GM18507 (cell line): ENCODE data around the gene TPSB2.
"Not testable (repeated sequence)": the region's sequence is repeated elsewhere in the genome, so short reads cannot be mapped to it uniquely, and the experiment has no call there.

Experiments
- DNase-seq: peaks from one replicate; pipeline ENCODE4 v3.0.0; 2011; ENCODE audit warnings: low read depth; ENCODE audit not compliant: insufficient read length; ENCODE audit errors: extremely low spot score
- FAIRE-seq: peaks from 2 replicates; lab custom pipeline; 2011; peaks lifted over from hg19 to GRCh38; lab: Jason Lieb, UNC

Gene TPSB2

DNA sequence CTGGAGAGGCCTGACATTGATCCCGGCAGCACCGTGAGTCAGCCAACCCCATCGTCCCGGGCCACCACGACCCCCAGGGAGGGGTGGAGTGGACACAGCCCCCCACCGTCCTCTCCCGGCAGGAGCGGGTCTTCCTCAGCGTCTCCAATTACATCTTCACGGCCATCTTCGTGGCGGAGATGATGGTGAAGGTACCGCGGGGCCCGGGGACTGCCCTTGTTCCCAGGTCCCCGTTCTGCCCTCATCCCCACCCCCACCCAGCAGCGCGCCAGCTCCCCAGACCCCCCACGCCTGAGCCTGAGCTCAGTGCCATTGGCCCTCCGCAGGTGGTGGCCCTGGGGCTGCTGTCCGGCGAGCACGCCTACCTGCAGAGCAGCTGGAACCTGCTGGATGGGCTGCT, 19.5 kb downstream of the TPSB2 start:
- DNase-seq: no peak
- no peak for FAIRE-seq

GRCh38 chr16:1209081-1209480, 20.9 kb downstream of the TPSB2 start:
- FAIRE-seq: no peak
- no peak for DNase-seq

DNA sequence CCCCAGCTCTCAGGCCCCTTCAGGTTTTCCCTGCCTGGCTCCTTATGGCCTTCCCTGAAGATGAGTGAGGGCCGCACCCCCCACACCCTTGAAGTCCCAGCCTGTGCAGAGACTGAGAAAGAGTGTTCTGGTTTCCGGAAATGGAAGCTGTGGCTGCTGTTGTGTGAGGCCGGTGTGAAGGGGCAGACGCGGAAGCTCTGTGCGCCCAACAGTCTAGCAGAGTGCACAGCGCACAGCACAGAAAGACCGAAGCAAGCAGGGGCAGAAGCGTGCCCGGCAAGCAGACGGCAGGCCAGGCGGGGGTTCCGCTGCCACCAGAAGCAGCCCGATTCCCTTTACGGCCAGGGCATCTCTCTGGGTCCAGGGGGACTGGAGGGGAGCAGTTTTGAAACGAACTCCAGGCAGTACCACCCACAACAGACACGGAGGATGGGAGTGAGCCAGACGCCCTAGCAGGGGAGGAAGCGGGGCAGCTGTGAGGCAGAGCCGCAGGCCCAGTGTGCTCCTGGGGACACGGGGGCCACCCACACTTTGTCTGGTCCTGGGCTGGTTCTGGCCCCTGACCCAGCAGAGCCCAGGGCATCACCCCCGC, 21.6 kb downstream of the TPSB2 start:
- FAIRE-seq (no peak), DNase-seq (no peak)

GRCh38 chr16:1206786-1207185, 23.2 kb downstream of the TPSB2 start:
- DNase-seq: no peak
- FAIRE-seq: no peak

GRCh38 chr16:1206326-1206725, 23.7 kb downstream of the TPSB2 start:
- FAIRE-seq (no peak), DNase-seq (no peak)

DNA sequence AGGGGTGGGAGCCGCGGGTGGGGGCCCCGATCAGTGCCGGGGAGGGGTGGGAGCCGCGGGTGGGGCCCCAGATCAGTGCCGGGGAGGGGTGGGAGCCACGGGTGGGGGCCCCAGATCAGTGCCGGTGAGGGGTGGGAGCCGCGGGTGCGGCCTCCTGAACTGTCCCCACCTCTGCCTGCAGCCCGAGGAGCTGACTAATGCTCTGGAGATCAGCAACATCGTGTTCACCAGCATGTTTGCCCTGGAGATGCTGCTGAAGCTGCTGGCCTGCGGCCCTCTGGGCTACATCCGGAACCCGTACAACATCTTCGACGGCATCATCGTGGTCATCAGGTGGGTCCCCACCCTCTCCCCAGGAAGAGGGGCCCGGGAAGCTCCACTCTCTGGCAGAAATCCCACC, 25.1 kb downstream of the TPSB2 start:
- FAIRE-seq: no peak
- DNase-seq: no peak

DNA sequence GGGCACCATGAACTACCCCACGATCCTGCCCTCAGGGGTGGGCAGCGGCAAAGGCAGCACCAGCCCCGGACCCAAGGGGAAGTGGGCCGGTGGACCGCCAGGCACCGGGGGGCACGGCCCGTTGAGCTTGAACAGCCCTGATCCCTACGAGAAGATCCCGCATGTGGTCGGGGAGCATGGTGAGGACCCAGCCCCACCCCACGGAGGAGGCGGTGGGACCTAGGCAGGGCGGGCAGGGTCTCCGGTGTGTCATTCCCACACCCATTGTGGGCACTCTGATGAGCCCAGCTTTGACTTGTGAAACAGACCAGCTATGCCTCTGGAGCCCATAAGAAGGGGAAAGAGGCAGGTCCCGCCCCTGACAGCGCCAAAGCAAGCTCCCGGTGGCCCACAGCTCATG, 27.7 kb downstream of the TPSB2 start:
- FAIRE-seq (no peak), DNase-seq (no peak)

DNA sequence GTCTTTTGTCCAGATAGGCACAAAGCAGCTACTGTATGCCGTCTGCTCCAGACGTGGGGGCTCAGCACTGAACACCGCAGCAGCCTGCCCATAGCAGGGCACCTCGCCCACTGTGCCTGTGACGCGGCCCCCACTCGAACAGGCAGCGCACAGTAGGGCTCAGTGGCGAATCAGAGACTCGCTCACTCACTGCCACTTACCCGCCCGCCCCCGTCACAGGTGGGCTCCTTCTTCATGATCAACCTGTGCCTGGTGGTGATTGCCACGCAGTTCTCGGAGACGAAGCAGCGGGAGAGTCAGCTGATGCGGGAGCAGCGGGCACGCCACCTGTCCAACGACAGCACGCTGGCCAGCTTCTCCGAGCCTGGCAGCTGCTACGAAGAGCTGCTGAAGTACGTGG, 28.5 kb downstream of the TPSB2 start:
- FAIRE-seq (no peak), DNase-seq (no peak)

- DNase-seq: no peak
- FAIRE-seq: no peak
Measured at GRCh38 chr16:1200014-1200627, 29.9 kb downstream of the TPSB2 start.

DNA sequence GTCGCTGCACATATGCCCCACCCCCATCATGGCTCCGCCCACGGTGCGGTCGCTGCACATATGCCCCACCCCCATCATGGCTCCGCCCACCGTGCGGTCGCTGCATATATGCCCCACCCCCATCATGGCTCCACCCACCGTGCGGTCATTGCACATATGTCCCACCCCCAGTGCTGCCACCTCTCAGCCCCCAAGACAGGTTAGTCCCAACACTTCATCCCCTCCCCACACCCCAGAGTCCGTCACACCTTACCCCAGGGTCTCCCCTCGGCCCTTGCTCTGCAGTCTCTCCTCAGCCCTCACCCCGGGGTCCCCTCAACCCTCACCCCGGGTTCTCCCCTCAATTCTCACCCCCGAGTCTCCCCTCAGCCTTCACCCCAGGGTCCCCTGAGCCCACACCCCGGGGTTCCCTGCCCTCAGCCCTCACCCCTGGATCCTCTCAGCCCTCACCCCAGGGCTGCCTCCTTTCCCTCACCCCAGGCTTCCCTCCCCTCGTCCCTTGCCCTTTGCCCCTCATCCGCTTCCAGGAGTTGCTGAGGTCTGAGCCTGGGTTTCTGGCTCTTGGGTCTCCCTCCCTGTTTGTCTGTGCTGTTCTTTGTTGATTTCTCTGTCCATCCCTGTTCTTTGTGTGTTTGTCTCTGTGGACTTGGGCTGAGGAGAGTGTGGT, 30.5 kb downstream of the TPSB2 start:
- FAIRE-seq (no peak), DNase-seq (no peak)

DNA sequence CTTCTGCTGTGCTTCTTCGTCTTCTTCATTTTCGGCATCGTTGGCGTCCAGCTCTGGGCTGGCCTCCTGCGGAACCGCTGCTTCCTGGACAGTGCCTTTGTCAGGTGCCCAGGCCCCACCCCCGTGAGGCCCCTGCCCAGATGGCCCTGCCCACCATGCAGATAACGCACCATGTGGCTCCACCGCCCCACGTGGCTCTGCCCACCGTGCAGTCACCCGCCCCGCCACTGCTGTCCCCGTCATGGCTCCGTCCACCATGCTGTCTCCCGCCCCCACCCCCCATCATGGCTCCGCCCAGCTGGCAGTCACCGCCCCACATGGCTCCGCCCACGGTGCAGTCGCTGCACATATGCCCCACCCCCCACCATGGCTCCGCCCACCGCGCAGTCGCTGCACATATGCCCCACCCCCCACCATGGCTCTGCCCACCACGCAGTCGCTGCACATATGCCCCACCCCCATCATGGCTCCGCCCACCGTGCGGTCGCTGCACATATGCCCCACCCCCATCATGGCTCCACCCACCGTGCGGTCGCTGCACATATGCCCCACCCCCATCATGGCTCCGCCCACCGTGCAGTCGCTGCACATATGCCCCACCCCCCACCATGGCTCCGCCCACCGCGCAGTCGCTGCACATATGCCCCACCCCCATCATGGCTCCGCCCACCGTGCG, 31.2 kb downstream of the TPSB2 start:
- not testable (repeated sequence) for FAIRE-seq, DNase-seq

- FAIRE-seq (no peak), DNase-seq (no peak)
Measured at GRCh38 chr16:1198194-1198593, 31.8 kb downstream of the TPSB2 start.

- FAIRE-seq (no peak), DNase-seq (no peak)
Measured at GRCh38 chr16:1197237-1197866, 32.6 kb downstream of the TPSB2 start.

- FAIRE-seq: no peak
- DNase-seq: no peak
Measured at GRCh38 chr16:1196494-1196893, 33.5 kb downstream of the TPSB2 start.

- no peak for FAIRE-seq
- no peak for DNase-seq
Measured at GRCh38 chr16:1195393-1195666, 34.7 kb downstream of the TPSB2 start.

GRCh38 chr16:1194665-1195392, 35.2 kb downstream of the TPSB2 start:
- no peak for DNase-seq
- FAIRE-seq: no peak

DNA sequence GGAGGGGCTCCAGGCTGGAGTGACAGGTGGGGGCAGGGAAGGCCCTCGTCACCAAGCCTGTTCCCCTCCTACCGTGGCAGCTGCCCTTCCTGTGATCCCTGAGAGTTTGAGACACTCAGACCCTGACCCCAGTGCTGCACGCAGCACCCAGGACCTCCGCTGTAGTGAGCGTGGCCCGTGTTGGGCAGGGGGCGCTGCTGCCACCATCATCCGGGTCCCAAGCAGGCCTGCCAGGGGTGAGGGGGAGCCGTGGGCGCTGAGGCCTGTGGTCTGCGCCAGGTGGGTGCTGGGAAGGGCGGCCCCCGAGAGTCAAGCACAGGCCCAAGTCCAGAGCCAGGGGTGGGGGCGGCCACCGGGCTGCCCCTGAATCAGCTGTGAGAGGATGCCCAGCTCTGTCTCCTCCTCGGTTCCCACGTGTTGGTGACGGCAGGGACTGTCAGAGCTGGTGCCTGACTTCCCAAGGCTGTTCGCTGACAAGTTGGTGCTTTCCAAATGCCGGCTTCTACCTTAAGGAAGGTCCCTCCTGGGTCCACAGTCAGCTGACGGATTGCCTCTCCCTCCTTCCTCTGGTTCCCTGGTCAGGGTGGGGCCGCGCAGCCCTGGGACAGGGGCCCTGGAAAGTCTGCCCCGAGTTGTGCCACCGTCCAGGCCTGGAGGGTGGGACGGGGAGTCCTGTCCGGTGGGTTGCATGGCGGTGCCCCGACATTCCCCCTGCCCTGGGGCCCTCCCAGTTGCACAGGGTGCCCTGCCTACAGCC, 36.0 kb downstream of the TPSB2 start:
- DNase-seq (no peak), FAIRE-seq (no peak)

- no peak for DNase-seq
- no peak for FAIRE-seq
Measured at GRCh38 chr16:1193143-1193824, 36.7 kb downstream of the TPSB2 start.
